22Rv1 (cell line): ENCODE data around the gene EFS.

ENCODE experiments used
- ZFX ChIP-seq: fragments of 450-650 bp; IDR thresholded peaks from 2 replicates; pipeline ENCODE4 v1.6.1; 2017; ENCODE audit warnings: antibody characterized with exemption, borderline replicate concordance
- TF ChIP-seq, protein P1 (sequence below): fragments of 450-650 bp; IDR thresholded peaks from 2 replicates; pipeline ENCODE4 v1.5.1; 2017; ENCODE audit warnings: mild to moderate bottlenecking

DNA sequence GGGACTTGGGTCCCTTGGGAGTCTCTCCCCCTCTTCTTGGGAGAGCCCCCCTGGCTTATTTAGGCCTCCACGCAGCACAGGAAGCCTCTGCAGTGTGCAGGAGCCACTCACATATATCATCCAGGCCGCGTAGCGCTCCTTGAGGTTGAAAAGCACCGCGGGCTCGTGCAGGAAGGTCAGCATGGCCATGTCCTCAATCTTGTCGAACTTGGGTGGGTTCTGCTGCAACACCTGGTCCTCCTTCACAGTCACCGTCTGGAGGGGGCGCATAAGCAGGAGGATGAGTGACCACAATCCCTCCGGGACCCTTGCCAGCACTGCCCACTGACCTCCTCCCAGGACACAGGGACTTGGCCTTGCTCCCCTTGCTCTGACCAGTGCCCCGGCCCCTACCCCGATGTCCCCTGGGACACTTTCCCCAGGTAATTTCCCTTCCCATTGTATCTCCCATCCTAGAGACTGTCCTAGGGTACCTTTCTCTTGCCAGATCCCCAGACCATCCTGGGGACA is 40.6 kb upstream of the EFS start:
- TF ChIP-seq, protein P1, sequence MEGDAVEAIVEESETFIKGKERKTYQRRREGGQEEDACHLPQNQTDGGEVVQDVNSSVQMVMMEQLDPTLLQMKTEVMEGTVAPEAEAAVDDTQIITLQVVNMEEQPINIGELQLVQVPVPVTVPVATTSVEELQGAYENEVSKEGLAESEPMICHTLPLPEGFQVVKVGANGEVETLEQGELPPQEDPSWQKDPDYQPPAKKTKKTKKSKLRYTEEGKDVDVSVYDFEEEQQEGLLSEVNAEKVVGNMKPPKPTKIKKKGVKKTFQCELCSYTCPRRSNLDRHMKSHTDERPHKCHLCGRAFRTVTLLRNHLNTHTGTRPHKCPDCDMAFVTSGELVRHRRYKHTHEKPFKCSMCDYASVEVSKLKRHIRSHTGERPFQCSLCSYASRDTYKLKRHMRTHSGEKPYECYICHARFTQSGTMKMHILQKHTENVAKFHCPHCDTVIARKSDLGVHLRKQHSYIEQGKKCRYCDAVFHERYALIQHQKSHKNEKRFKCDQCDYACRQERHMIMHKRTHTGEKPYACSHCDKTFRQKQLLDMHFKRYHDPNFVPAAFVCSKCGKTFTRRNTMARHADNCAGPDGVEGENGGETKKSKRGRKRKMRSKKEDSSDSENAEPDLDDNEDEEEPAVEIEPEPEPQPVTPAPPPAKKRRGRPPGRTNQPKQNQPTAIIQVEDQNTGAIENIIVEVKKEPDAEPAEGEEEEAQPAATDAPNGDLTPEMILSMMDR, result no peak
- no peak for TF ChIP-seq ZFX
